Activated T-helper 1 cell treated with anti-CD3 and anti-CD28 coated beads, Interleukin-2, amount 50 U/mL, for 16 hours (primary cell): ENCODE results near the gene NMRK2.

Experiments used
- DNase-seq, 2 donors: peaks; one replicate each; pipeline ENCODE4 v3.0.0-alpha.2; 2020; ENCODE audit warnings: low read depth in 1 of 2, low spot score in 1 of 2

NMRK2 gene

GRCh38 chr19:3981736-3982681 lies 49.1 kb downstream of the NMRK2 start:
- no peak for DNase-seq

GRCh38 chr19:3982701-3983541 lies 50.1 kb downstream of the NMRK2 start:
- DNase-seq, result no peak

GRCh38 chr19:3983542-3983914 lies 50.7 kb downstream of the NMRK2 start:
- no peak for DNase-seq

GRCh38 chr19:3983936-3984583 lies 51.2 kb downstream of the NMRK2 start:
- DNase-seq, result no peak

GRCh38 chr19:3984584-3984907 lies 51.7 kb downstream of the NMRK2 start:
- DNase-seq, result no peak

GRCh38 chr19:3984908-3985642 lies 52.2 kb downstream of the NMRK2 start, which contains the start of gene EEF2:
TSS of gene EEF2 (minus strand) at chr19:3985463. CDS start at chr19:3985380, 83 bp downstream.
- peak; percentile 80 to 88 for DNase-seq

GRCh38 chr19:3985643-3986259 lies 52.9 kb downstream of the NMRK2 start:
- no peak for DNase-seq

GRCh38 chr19:3986260-3987041 lies 53.6 kb downstream of the NMRK2 start:
- DNase-seq, result no peak

- peak; percentile 77 to 81 for DNase-seq
These were observed 54.9 kb downstream of the NMRK2 start for GRCh38 chr19:3987619-3988371.

GRCh38 chr19:3990815-3991117 lies 57.9 kb downstream of the NMRK2 start:
- DNase-seq, result no peak
